IMR-90 (cell line): ENCODE results near the gene CD177. TPM values are rescaled to one million over a fixed set of nuclear protein-coding genes. Genes with fewer than 3 reads are reported as not detected.

Experiments
- ATAC-seq: fragments of 200-7000 bp; cut with Tn5 transposase; 2 replicates; pipeline ENCODE4 v1.9.1; 2020; ENCODE audit warnings: low read depth, mild to moderate bottlenecking, moderate library complexity
- BruUV-seq: library from RNA; stranded (reverse); fragments of 400-500 nt; replicated peaks from 2 replicates; lab custom pipeline; 2021; lab: Mats Ljungman, UMichigan
- CTCF ChIA-PET: fragments of 300-600 bp; formaldehyde crosslinking; extraction: SDS; loops from one replicate; lab custom pipeline; 2021; ENCODE audit warnings: antibody characterized with exemption; lab: Yijun Ruan, JAX
- POLR2A ChIA-PET: fragments of 300-600 bp; sonication (Branson Sonifier 250); formaldehyde crosslinking; loops from one replicate; lab custom pipeline; 2022; ENCODE audit warnings: antibody characterized with exemption; ENCODE audit not compliant: unreplicated experiment; lab: Charles Lee
- DNase-seq: peaks from one replicate; pipeline ENCODE4 v3.0.0; 2013
- H2AFZ ChIP-seq: replicated peaks from 2 replicates; pipeline ENCODE3; 2013; ENCODE audit warnings: low read length, mild to moderate bottlenecking; ENCODE audit not compliant: poor library complexity
- H2AK5ac ChIP-seq: 2 replicates; pipeline ENCODE4 v1.6.1; 2013; ENCODE audit warnings: low read depth, low read length, inconsistent platforms
- H2AK9ac ChIP-seq: replicated peaks from 2 replicates; pipeline ENCODE3; 2013; ENCODE audit warnings: mild to moderate bottlenecking, low read depth, low read length, moderate library complexity; ENCODE audit not compliant: poor library complexity
- H2BK120ac ChIP-seq: 2 replicates; pipeline ENCODE4 v1.6.1; 2013; ENCODE audit warnings: low read depth, low read length, inconsistent platforms
- H2BK15ac ChIP-seq: 3 replicates; pipeline ENCODE4 v1.6.1; 2013; ENCODE audit warnings: low read depth, low read length, inconsistent platforms
- H2BK20ac ChIP-seq: 2 replicates; pipeline ENCODE4 v1.6.1; 2013; ENCODE audit warnings: low read depth, mild to moderate bottlenecking, inconsistent platforms, low read length, moderate library complexity
- H2BK5ac ChIP-seq: 2 replicates; pipeline ENCODE4 v1.6.1; 2013; ENCODE audit warnings: mild to moderate bottlenecking, low read depth, low read length, inconsistent platforms; ENCODE audit not compliant: poor library complexity, severe bottlenecking
- H3K14ac ChIP-seq: replicated peaks from 2 replicates; pipeline ENCODE4 v1.6.1; 2013; ENCODE audit warnings: low read depth, low read length, inconsistent platforms
- H3K18ac ChIP-seq: 2 replicates; pipeline ENCODE4 v1.6.1; 2013; ENCODE audit warnings: low read depth, low read length, control low read depth
- H3K23ac ChIP-seq: 2 replicates; pipeline ENCODE4 v1.6.1; 2013; ENCODE audit warnings: low read depth, low read length, inconsistent platforms
- H3K27ac ChIP-seq: 2 replicates; pipeline ENCODE4 v1.5.1; 2013; ENCODE audit warnings: mild to moderate bottlenecking, control low read depth, low read length; ENCODE audit not compliant: insufficient read depth
- H3K27me3 ChIP-seq: 2 replicates; pipeline ENCODE4 v1.6.1; 2013; ENCODE audit warnings: low read length; ENCODE audit not compliant: control insufficient read depth, insufficient read depth
- H3K36me3 ChIP-seq: 2 replicates; pipeline ENCODE4 v1.6.1; 2013; ENCODE audit warnings: low read length, mixed read lengths; ENCODE audit not compliant: control insufficient read depth, insufficient read depth
- H3K4ac ChIP-seq: 2 replicates; pipeline ENCODE4 v1.6.1; 2013; ENCODE audit warnings: low read depth, low read length, inconsistent platforms
- H3K4me1 ChIP-seq: 2 replicates; pipeline ENCODE4 v1.6.1; 2013; ENCODE audit warnings: low read length, mixed read lengths; ENCODE audit not compliant: control insufficient read depth, insufficient read depth
- H3K4me2 ChIP-seq: 2 replicates; pipeline ENCODE4 v1.6.1; 2013; ENCODE audit warnings: low read depth, mild to moderate bottlenecking, control low read depth, low read length, moderate library complexity
- H3K4me3 ChIP-seq: 2 replicates; pipeline ENCODE4 v1.5.1; 2013; ENCODE audit warnings: low read depth, mild to moderate bottlenecking, control low read depth, low read length, moderate library complexity; ENCODE audit not compliant: insufficient read depth
- H3K56ac ChIP-seq: 2 replicates; pipeline ENCODE4 v1.6.1; 2013; ENCODE audit warnings: low read length, inconsistent platforms; ENCODE audit not compliant: insufficient read depth; ENCODE audit errors: extremely low read depth
- H3K79me1 ChIP-seq, 2 experiments: 2 replicates each; pipeline ENCODE4 v1.6.1; 2013; ENCODE audit warnings: low read length in 2 of 2, inconsistent platforms in 1 of 2, low read depth in 1 of 2
- H3K9ac ChIP-seq: 2 replicates; pipeline ENCODE4 v1.6.1; 2013; ENCODE audit warnings: low read depth, low read length, control low read depth
- H3K9me1 ChIP-seq: 2 replicates; pipeline ENCODE4 v1.6.1; 2013; ENCODE audit warnings: low read length, inconsistent platforms; ENCODE audit not compliant: insufficient read depth
- H3K9me3 ChIP-seq: 2 replicates; pipeline ENCODE4 v1.6.1; 2013; ENCODE audit warnings: low read length; ENCODE audit not compliant: control insufficient read depth, insufficient read depth
- H4K20me1 ChIP-seq: 2 replicates; pipeline ENCODE4 v1.6.1; 2013; ENCODE audit warnings: low read length, inconsistent platforms; ENCODE audit not compliant: insufficient read depth
- H4K5ac ChIP-seq: 2 replicates; pipeline ENCODE4 v1.6.1; 2013; ENCODE audit warnings: mild to moderate bottlenecking, low read depth, low read length, control low read depth
- H4K8ac ChIP-seq, 2 experiments: 2 replicates each; pipeline ENCODE4 v1.6.1; 2013; ENCODE audit warnings: low read depth in 2 of 2, low read length in 2 of 2, control low read depth in 1 of 2, inconsistent platforms in 1 of 2
- H4K91ac ChIP-seq: 2 replicates; pipeline ENCODE4 v1.6.1; 2013; ENCODE audit warnings: low read depth, low read length, inconsistent platforms; ENCODE audit not compliant: insufficient read depth
- BHLHE40 ChIP-seq: fragments of 150-350 bp; IDR thresholded peaks from 2 replicates; pipeline ENCODE4 v1.6.1; 2016; ENCODE audit warnings: mild to moderate bottlenecking, low read depth, low read length
- CEBPB ChIP-seq: IDR thresholded peaks from 2 replicates; pipeline ENCODE4 v1.6.1; 2012; ENCODE audit warnings: low read depth, low read length, improper control_type of control experiment
- CHD1 ChIP-seq: IDR thresholded peaks from 2 replicates; pipeline ENCODE4 v1.6.1; 2012; ENCODE audit warnings: low read depth, low read length, improper control_type of control experiment
- CTCF ChIP-seq: conservative IDR thresholded peaks from 2 replicates; pipeline ENCODE4 v1.5.1; 2012; ENCODE audit warnings: mild to moderate bottlenecking, low read depth, low read length, improper control_type of control experiment
- ELK1 ChIP-seq: fragments of 150-350 bp; IDR thresholded peaks from 2 replicates; pipeline ENCODE4 v1.6.1; 2016; ENCODE audit warnings: low read depth, mild to moderate bottlenecking, low read length, moderate library complexity, borderline replicate concordance
- FOS ChIP-seq: fragments of 150-350 bp; IDR thresholded peaks from 2 replicates; pipeline ENCODE4 v1.6.1; 2016; ENCODE audit warnings: low read depth, low read length
- MAFK ChIP-seq: IDR thresholded peaks from 2 replicates; pipeline ENCODE4 v1.6.1; 2012; ENCODE audit warnings: low read depth, low read length, improper control_type of control experiment
- MAZ ChIP-seq: IDR thresholded peaks from 2 replicates; pipeline ENCODE4 v1.6.1; 2012; ENCODE audit warnings: low read depth, mild to moderate bottlenecking, low read length, improper control_type of control experiment, moderate library complexity, borderline replicate concordance
- MXI1 ChIP-seq: IDR thresholded peaks from 2 replicates; pipeline ENCODE4 v1.6.1; 2012; ENCODE audit warnings: low read depth, mild to moderate bottlenecking, low read length, moderate library complexity, borderline replicate concordance
- NFE2L2 ChIP-seq: fragments of 150-350 bp; IDR thresholded peaks from 2 replicates; pipeline ENCODE4 v1.6.1; 2016; ENCODE audit warnings: low read depth, mild to moderate bottlenecking, low read length
- POLR2A ChIP-seq: IDR thresholded peaks from 2 replicates; pipeline ENCODE4 v1.6.1; 2012; ENCODE audit warnings: mild to moderate bottlenecking, low read depth, low read length
- RAD21 ChIP-seq: IDR thresholded peaks from 2 replicates; pipeline ENCODE4 v1.6.1; 2012; ENCODE audit warnings: low read length, improper control_type of control experiment
- RCOR1 ChIP-seq: IDR thresholded peaks from 2 replicates; pipeline ENCODE4 v1.6.1; 2012; ENCODE audit warnings: mild to moderate bottlenecking, low read length, improper control_type of control experiment; ENCODE audit not compliant: insufficient replicate concordance
- RFX5 ChIP-seq: IDR thresholded peaks from 2 replicates; pipeline ENCODE4 v1.8.0; 2012; ENCODE audit warnings: low read depth, mild to moderate bottlenecking, low read length, moderate library complexity
- SMC3 ChIP-seq: fragments of 150-350 bp; IDR thresholded peaks from 2 replicates; pipeline ENCODE4 v1.6.1; 2016; ENCODE audit warnings: low read depth, mild to moderate bottlenecking, antibody characterized with exemption, low read length, moderate library complexity
- WGBS, 2 experiments: methylation state at CpG; one replicate each; pipeline versions ENCODE4 v1.1.5 to v1.1.7; 2013; ENCODE audit warnings: missing lambda C conversion rate in 2 of 2; ENCODE audit not compliant: insufficient read length in 1 of 2; ENCODE audit errors: extremely low coverage in 2 of 2; 5-methylcytosine and 5-hydroxymethylcytosine counted together
- dilution Hi-C: fragments of 300-500 bp; cut with HindIII; formaldehyde crosslinking; loops from one replicate; pipeline ENCODE4 v1.14.3; 2018; ENCODE audit warnings: low sequenced_read_pairs; ENCODE audit not compliant: unreplicated experiment
- in situ Hi-C: fragments of 300-500 bp; cut with MboI; formaldehyde crosslinking; loops from 3 replicates; pipeline ENCODE4 v1.14.3; 2019; ENCODE audit warnings: low sequenced_read_pairs, inconsistent platforms, mixed read lengths
- intact Hi-C: fragments of 100-400 bp; cut with micrococcal nuclease; formaldehyde crosslinking; loops from 2 replicates; pipeline ENCODE4 v1.10.0; 2022
- polyA plus RNA-seq, 3 experiments: library from polyadenylated mRNA; depleted of rRNA; stranded (reverse); fragments of >200 nt; gene quantifications; 2 replicates each; pipeline ENCODE4 v1.2.3, GENCODE V29; 2012; ENCODE audit warnings: low replicate concordance in 1 of 3
- total RNA-seq: library from RNA; depleted of rRNA; stranded (reverse); fragments of >200 nt; gene quantifications from 2 replicates; pipeline ENCODE4 v1.2.3, GENCODE V29; 2012

Gene CD177
- total and polyA plus RNA-seq, 2 of the 4 experiments (the other 2 are of a cell fraction): 0.14 TPM; not detected in 1

- no peak overlapping the region for H3K23ac ChIP-seq
- 71% methylated on average over 5 of the region's 34 CpGs; no CpG with 5 or more reads in 1 of the 2 experiments for WGBS, 2 experiments
- H3K4me3 ChIP-seq: no peak overlapping the region
- ATAC-seq (no peak), DNase-seq (no peak)
- no peaks in the 10 kb centered on the region for H3K4me1 ChIP-seq
- no peaks in the 10 kb centered on the region for H4K20me1 ChIP-seq
- no peak overlapping the region for H3K56ac ChIP-seq
- no peak overlapping the region for H2BK15ac ChIP-seq
- no TSS peak for BruUV-seq
- no peak overlapping the region for H2BK20ac ChIP-seq
- in situ Hi-C loops (no loop called here), dilution Hi-C loops (no loop called here), intact Hi-C loops (no loop called here)
- H3K27me3 ChIP-seq: peaks cover 30% of the 10 kb centered on the region
- POLR2A ChIA-PET: no interaction called here
- no peak overlapping the region for H3K4ac ChIP-seq
- no peak overlapping the region for H2BK120ac ChIP-seq
- CTCF ChIA-PET: no interaction called here
- H2AFZ ChIP-seq: no peak overlapping the region
- no peaks in the 10 kb centered on the region for H3K9me1 ChIP-seq
- no peak overlapping the region for H3K18ac ChIP-seq
- no peak overlapping the region for H2BK5ac ChIP-seq
- no peak overlapping the region for H4K5ac ChIP-seq
- no peak overlapping the region for H2AK9ac ChIP-seq
- no peak overlapping the region for H4K91ac ChIP-seq
- H4K8ac ChIP-seq: no peak overlapping the region
- no peak overlapping the region for H3K4me2 ChIP-seq
- H2AK5ac ChIP-seq: no peak overlapping the region
- TF ChIP-seq RFX5 (no peak), POLR2A (no peak), RAD21 (no peak), CTCF (no peak), FOS (no peak), RCOR1 (no peak), MAZ (no peak), ELK1 (no peak), MAFK (no peak), NFE2L2 (no peak), CHD1 (no peak), CEBPB (no peak), SMC3 (no peak), MXI1 (no peak), BHLHE40 (no peak)
- H3K79me1 ChIP-seq: no peaks in the 10 kb centered on the region
- H3K14ac ChIP-seq: no peak overlapping the region
- no peak overlapping the region for H3K9ac ChIP-seq
- H3K9me3 ChIP-seq: peaks cover 5% of the 10 kb centered on the region; the same call in 1 of the 2 replicates
- H3K36me3 ChIP-seq: no peaks in the 10 kb centered on the region
- no peak overlapping the region for H3K27ac ChIP-seq
Observed at GRCh38 chr19:43408043-43408442, 54.6 kb downstream of the CD177 start.
